Right ventricle myocardium inferior (tissue), 1 donor: ENCODE data around the gene ZFAND2A. TPM values are rescaled to one million over a fixed set of nuclear protein-coding genes. Genes with fewer than 3 reads are reported as not detected.
"Not testable (repeated sequence)": the region's sequence is repeated elsewhere in the genome, so short reads cannot be mapped to it uniquely, and the experiment has no call there.

Experiments
- ATAC-seq: fragments of 200-7000 bp; cut with Tn5 transposase; one replicate; pipeline ENCODE4 v1.9.1; 2020; ENCODE audit warnings: mild to moderate bottlenecking, moderate library complexity
- DNase-seq: peaks from one replicate; pipeline ENCODE4 v3.0.0; 2021; ENCODE audit errors: missing footprints
- intact Hi-C: fragments of 100-400 bp; cut with DNase I; formaldehyde crosslinking; loops from one replicate; pipeline ENCODE4 v1.11.0; 2022
- total RNA-seq: library from RNA; stranded (reverse); fragmentation: NEBNext Ultra II Directional; extraction: Animal tissue kit (Norgen Biotek cat#: 25700); gene quantifications from one replicate; pipeline ENCODE4 v1.2.1, GENCODE V29; 2021
- donor health status: DM: no; HTN: yes; CAD: no; lungs with severe emphysema.

Gene ZFAND2A
- total RNA-seq, 1 donor from 2014 or later: 5.9 TPM

- ATAC-seq, DNase-seq, intact Hi-C loops: not testable (repeated sequence)
Measured at GRCh38 chr7:1115171-1116045, 44.6 kb downstream of the ZFAND2A start.

GRCh38 chr7:1114505-1114904, 45.5 kb downstream of the ZFAND2A start:
- DNase-seq: peak; percentile 61
- intact Hi-C loops: no loop called here
- no peak for ATAC-seq

- ATAC-seq: no peak
- no peak for DNase-seq
- intact Hi-C loops: no loop called here
Measured at GRCh38 chr7:1114088-1114487, 45.9 kb downstream of the ZFAND2A start.

- intact Hi-C loops: no loop called here
- ATAC-seq: no peak
- no peak for DNase-seq
Measured at GRCh38 chr7:1113548-1113885, 46.5 kb downstream of the ZFAND2A start.

GRCh38 chr7:1112625-1113547, 47.1 kb downstream of the ZFAND2A start:
- DNase-seq: peak; percentile 64
- ATAC-seq: no peak
- intact Hi-C loops: no loop called here

- DNase-seq: no peak
- intact Hi-C loops: no loop called here
- ATAC-seq: no peak
Measured at GRCh38 chr7:1112109-1112508, 47.9 kb downstream of the ZFAND2A start.

GRCh38 chr7:1111156-1111555, 48.8 kb downstream of the ZFAND2A start:
- intact Hi-C loops: no loop called here
- ATAC-seq (no peak), DNase-seq (no peak)

GRCh38 chr7:1110358-1110757, 49.6 kb downstream of the ZFAND2A start:
- ATAC-seq: no peak

GRCh38 chr7:1109581-1110310, 50.2 kb downstream of the ZFAND2A start:
- ATAC-seq (no peak), DNase-seq (peak; percentile 47)
- intact Hi-C loops: no loop called here

More at GRCh38 chr7:1110358-1110757, 49.6 kb downstream of the ZFAND2A start:
- intact Hi-C loops: no loop called here
- peak; percentile 58 for DNase-seq

GRCh38 chr7:1108264-1108920, 51.6 kb downstream of the ZFAND2A start:
- no peak for ATAC-seq
- DNase-seq: peak; percentile 52
- intact Hi-C loops: no loop called here

- DNase-seq (peak; percentile 35), ATAC-seq (no peak)
- intact Hi-C loops: no loop called here
Measured at GRCh38 chr7:1106793-1107421, 53.1 kb downstream of the ZFAND2A start.

GRCh38 chr7:1106063-1106792, 53.8 kb downstream of the ZFAND2A start:
- ATAC-seq: no peak
- DNase-seq: peak; percentile 51
- intact Hi-C loops: no loop called here

- peak; percentile 64 for DNase-seq
- intact Hi-C loops: no loop called here
- no peak for ATAC-seq
Measured at GRCh38 chr7:1105189-1105588, 54.8 kb downstream of the ZFAND2A start.

- intact Hi-C loops: no loop called here
- ATAC-seq (no peak), DNase-seq (no peak)
Measured at GRCh38 chr7:1104516-1105179, 55.3 kb downstream of the ZFAND2A start.

GRCh38 chr7:1103789-1104515, 56.0 kb downstream of the ZFAND2A start:
- DNase-seq: peak; percentile 57
- intact Hi-C loops: no loop called here
- no peak for ATAC-seq

- intact Hi-C loops: no loop called here
- ATAC-seq (no peak), DNase-seq (no peak)
Measured at GRCh38 chr7:1103009-1103788, 56.8 kb downstream of the ZFAND2A start.
